SK-N-MC (cell line): ENCODE measurements around the gene CFAP73.

ENCODE experiments used
- DNase-seq: peaks from one replicate; pipeline ENCODE4 v3.0.0-alpha.2; 2011; ENCODE audit warnings: low read depth, low spot score
- H3K27ac ChIP-seq: fragments of 200-600 bp; sonication (generic); 2 replicates; pipeline ENCODE4 v1.5.1; 2016; ENCODE audit warnings: mixed run types
- H3K36me3 ChIP-seq: fragments of 200-600 bp; sonication (generic); 2 replicates; pipeline ENCODE4 v1.6.1; 2017; ENCODE audit warnings: antibody characterized with exemption, low read length, mixed read lengths; ENCODE audit not compliant: insufficient read depth
- H3K4me3 ChIP-seq: fragments of 200-600 bp; sonication (generic); 2 replicates; pipeline ENCODE4 v1.5.1; 2016
- H3K9ac ChIP-seq: fragments of 200-600 bp; sonication (generic); 2 replicates; pipeline ENCODE4 v1.8.0; 2017; ENCODE audit warnings: mixed run types, mixed read lengths; ENCODE audit not compliant: insufficient read length
- H3K9me3 ChIP-seq: fragments of 200-600 bp; sonication (generic); 2 replicates; pipeline ENCODE4 v1.6.1; 2017; ENCODE audit warnings: low read depth, mild to moderate bottlenecking, antibody characterized with exemption, low read length, moderate library complexity, mixed read lengths
- EZH2 ChIP-seq: fragments of 200-600 bp; sonication (generic); IDR thresholded peaks from one replicate; pipeline ENCODE4 v1.6.1; 2017; ENCODE audit warnings: antibody characterized with exemption
- FOXP2 ChIP-seq: optimal IDR thresholded peaks from 2 replicates; pipeline ENCODE3; 2011; ENCODE audit warnings: mild to moderate bottlenecking, moderate library complexity; ENCODE audit not compliant: insufficient read depth; ENCODE audit errors: extremely low read length, control extremely low read depth
- POLR2AphosphoS5 ChIP-seq: IDR thresholded peaks from 2 replicates; pipeline ENCODE4 v1.6.1; 2012; ENCODE audit warnings: mild to moderate bottlenecking, low read depth, low read length, borderline replicate concordance

CFAP73 gene

GRCh38 chr12:113173081-113173698, 23.7 kb downstream of the CFAP73 start:
- Histone ChIP-seq H3K4me3 (no peak overlapping the region), H3K27ac (no peak overlapping the region), H3K9ac (no peak overlapping the region), H3K36me3 (peaks cover 84% of the 10 kb centered on the region), H3K9me3 (no peaks in the 10 kb centered on the region)
- TF ChIP-seq EZH2 (no peak), FOXP2 (no peak), POLR2AphosphoS5 (no peak)
- DNase-seq, result no peak

- no peak overlapping the region for H3K27ac ChIP-seq
- H3K9ac ChIP-seq, result no peak overlapping the region
- H3K4me3 ChIP-seq, result no peak overlapping the region
- no peak for DNase-seq
- TF ChIP-seq FOXP2, result no peak
- no peak for TF ChIP-seq EZH2
- no peak for TF ChIP-seq POLR2AphosphoS5
- H3K36me3 ChIP-seq, result peaks cover 88% of the 10 kb centered on the region
- H3K9me3 ChIP-seq, result no peaks in the 10 kb centered on the region
Measured at GRCh38 chr12:113174461-113175384, 25.2 kb downstream of the CFAP73 start.

- Histone ChIP-seq H3K36me3 (peaks cover 70% of the 10 kb centered on the region), H3K4me3 (no peak overlapping the region), H3K9me3 (no peaks in the 10 kb centered on the region), H3K27ac (no peak overlapping the region), H3K9ac (no peak overlapping the region)
- TF ChIP-seq POLR2AphosphoS5 (no peak), EZH2 (no peak), FOXP2 (no peak)
- DNase-seq, result no peak
Measured at GRCh38 chr12:113179023-113179422, 29.5 kb downstream of the CFAP73 start.

- Histone ChIP-seq H3K9ac (no peak overlapping the region), H3K36me3 (peaks cover 57% of the 10 kb centered on the region), H3K4me3 (no peak overlapping the region), H3K9me3 (no peaks in the 10 kb centered on the region), H3K27ac (no peak overlapping the region)
- DNase-seq, result no peak
- TF ChIP-seq POLR2AphosphoS5, result no peak
- no peak for TF ChIP-seq FOXP2
- TF ChIP-seq EZH2, result no peak
Measured at GRCh38 chr12:113180333-113180732, 30.8 kb downstream of the CFAP73 start.

GRCh38 chr12:113181975-113182374, 32.5 kb downstream of the CFAP73 start:
- H3K9ac ChIP-seq, result peak overlapping the region; percentile 20
- no peaks in the 10 kb centered on the region for H3K9me3 ChIP-seq
- H3K4me3 ChIP-seq, result no peak overlapping the region
- no peak for TF ChIP-seq POLR2AphosphoS5
- TF ChIP-seq FOXP2, result no peak
- no peak for TF ChIP-seq EZH2
- no peak for DNase-seq
- no peak overlapping the region for H3K27ac ChIP-seq
- peaks cover 55% of the 10 kb centered on the region for H3K36me3 ChIP-seq

- no peak overlapping the region for H3K4me3 ChIP-seq
- no peak overlapping the region for H3K27ac ChIP-seq
- no peak overlapping the region for H3K9ac ChIP-seq
- H3K36me3 ChIP-seq, result peaks cover 49% of the 10 kb centered on the region
- TF ChIP-seq POLR2AphosphoS5, result no peak
- TF ChIP-seq FOXP2, result no peak
- TF ChIP-seq EZH2, result no peak
- no peak for DNase-seq
- no peaks in the 10 kb centered on the region for H3K9me3 ChIP-seq
Measured at GRCh38 chr12:113183030-113183589, 33.6 kb downstream of the CFAP73 start.

- H3K4me3 ChIP-seq, result peak overlapping the region; percentile 99
- peaks cover 43% of the 10 kb centered on the region for H3K36me3 ChIP-seq
- TF ChIP-seq POLR2AphosphoS5 (no peak), EZH2 (no peak), FOXP2 (no peak)
- H3K9me3 ChIP-seq, result no peaks in the 10 kb centered on the region
- H3K27ac ChIP-seq, result peak overlapping the region; percentile 92
- H3K9ac ChIP-seq, result peak overlapping the region; percentile 99
- no peak for DNase-seq
Measured at GRCh38 chr12:113184098-113184899, 34.8 kb downstream of the CFAP73 start.

GRCh38 chr12:113184900-113185179, 35.3 kb downstream of the CFAP73 start:
- peak overlapping the region; percentile 99 for H3K9ac ChIP-seq
- peak; percentile 74 for DNase-seq
- peak overlapping the region; percentile 99 for H3K4me3 ChIP-seq
- peaks cover 37% of the 10 kb centered on the region for H3K36me3 ChIP-seq
- TF ChIP-seq FOXP2 (no peak), POLR2AphosphoS5 (peak; percentile 76)
- peak overlapping the region; percentile 92 for H3K27ac ChIP-seq
- no peaks in the 10 kb centered on the region for H3K9me3 ChIP-seq
